SK-N-SH treated with all-trans-retinoic acid at 6 μM for 48 hours (cell line): ENCODE results near the gene DNASE1L3.

Experiments
- CREB5 ChIP-seq: fragments of 250-450 bp; sonication (Bioruptor Pico); IDR thresholded peaks from 2 replicates; pipeline ENCODE4 v1.5.1; 2020; ENCODE audit warnings: low read depth, mild to moderate bottlenecking, moderate library complexity
- GLIS3 ChIP-seq: fragments of 250-450 bp; sonication (Bioruptor Pico); IDR thresholded peaks from 2 replicates; pipeline ENCODE4 v1.5.0; 2020; ENCODE audit warnings: mild to moderate bottlenecking, moderate library complexity
- PATZ1 ChIP-seq: fragments of 250-450 bp; sonication (Bioruptor Pico); IDR thresholded peaks from 2 replicates; pipeline ENCODE4 v1.8.0; 2020; ENCODE audit warnings: mild to moderate bottlenecking, moderate library complexity, borderline replicate concordance
- RARB ChIP-seq: fragments of 250-450 bp; sonication (Bioruptor Pico); IDR thresholded peaks from 2 replicates; pipeline ENCODE4 v1.8.0; 2021; ENCODE audit warnings: mild to moderate bottlenecking, moderate library complexity
- ZFP3 ChIP-seq: fragments of 250-450 bp; sonication (Bioruptor Pico); IDR thresholded peaks from 2 replicates; pipeline ENCODE4 v1.5.0; 2020; ENCODE audit warnings: mild to moderate bottlenecking, moderate library complexity
- ZNF70 ChIP-seq: fragments of 450-650 bp; formaldehyde crosslinking; IDR thresholded peaks from 2 replicates; pipeline ENCODE4 v1.5.0; 2020; ENCODE audit warnings: mild to moderate bottlenecking, moderate library complexity
- ZNF8 ChIP-seq: fragments of 450-650 bp; formaldehyde crosslinking; IDR thresholded peaks from 2 replicates; pipeline ENCODE4 v1.5.0; 2020; ENCODE audit warnings: mild to moderate bottlenecking, moderate library complexity

- TF ChIP-seq ZFP3 (CRISPR knock-in tag) (no peak), CREB5 (CRISPR knock-in tag) (no peak), RARB (CRISPR knock-in tag) (no peak), PATZ1 (CRISPR knock-in tag) (no peak), GLIS3 (CRISPR knock-in tag) (no peak), ZNF8 (CRISPR knock-in tag) (no peak), ZNF70 (no peak)
These were observed 31.6 kb upstream of the DNASE1L3 start for GRCh38 chr3:58242340-58242739.
